HT-29 (cell line): ENCODE results near the gene TTC21B. TPM values are rescaled to one million over a fixed set of nuclear protein-coding genes. Genes with fewer than 3 reads are reported as not detected.
A peak's percentile ranks its signal among the peaks of the same experiment; 100 is the strongest.

ENCODE experiments used
- DNase-seq: peaks from one replicate; pipeline ENCODE4 v3.0.0-alpha.2; 2015; ENCODE audit warnings: low spot score
- total RNA-seq: library from RNA; depleted of rRNA; stranded (reverse); fragments of >200 nt; shearing (Covaris generic); gene quantifications from 2 replicates; pipeline ENCODE4 v1.2.3, GENCODE V29; 2014

Gene TTC21B
- total RNA-seq, 1 experiment from 2014 or later = 6.9 TPM

DNA sequence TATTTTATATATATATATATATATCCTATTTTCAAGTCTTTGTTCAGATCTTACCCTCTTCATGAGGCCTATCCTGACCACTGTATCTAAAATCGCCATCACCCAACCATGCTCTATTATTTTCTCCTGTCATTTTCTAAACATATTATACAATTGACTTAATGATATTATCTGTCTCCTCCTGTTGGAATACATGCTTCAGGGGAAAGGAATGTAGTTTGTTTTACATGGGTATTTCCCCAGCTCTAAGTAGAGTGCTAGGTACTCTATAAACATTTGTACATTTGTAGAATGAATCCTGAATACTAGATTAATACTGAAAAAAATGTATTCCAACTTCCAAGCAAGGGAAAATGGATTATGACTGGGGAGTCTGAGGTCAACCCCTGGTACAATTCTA is 26.2 kb downstream of the TTC21B start:
- DNase-seq = no peak

DNA sequence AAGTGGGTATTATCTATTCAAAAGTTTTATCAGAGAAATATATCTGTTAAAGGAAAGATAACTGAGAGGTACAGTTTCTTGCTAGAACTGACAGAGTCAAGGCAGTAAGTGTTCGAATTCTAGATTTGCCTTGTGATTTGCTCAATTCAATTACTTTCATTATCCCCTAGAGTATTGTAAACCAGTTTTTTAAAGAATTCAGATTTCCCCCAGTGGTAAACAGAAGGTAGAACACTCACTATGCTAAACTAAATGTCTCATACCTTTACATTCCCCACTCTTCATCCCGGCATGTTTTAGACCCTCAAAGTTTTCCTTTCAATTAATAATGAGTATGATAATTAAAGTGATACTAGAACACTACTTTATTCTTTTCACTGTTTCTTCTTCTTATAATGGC is 28.6 kb downstream of the TTC21B start:
- DNase-seq = no peak

DNA sequence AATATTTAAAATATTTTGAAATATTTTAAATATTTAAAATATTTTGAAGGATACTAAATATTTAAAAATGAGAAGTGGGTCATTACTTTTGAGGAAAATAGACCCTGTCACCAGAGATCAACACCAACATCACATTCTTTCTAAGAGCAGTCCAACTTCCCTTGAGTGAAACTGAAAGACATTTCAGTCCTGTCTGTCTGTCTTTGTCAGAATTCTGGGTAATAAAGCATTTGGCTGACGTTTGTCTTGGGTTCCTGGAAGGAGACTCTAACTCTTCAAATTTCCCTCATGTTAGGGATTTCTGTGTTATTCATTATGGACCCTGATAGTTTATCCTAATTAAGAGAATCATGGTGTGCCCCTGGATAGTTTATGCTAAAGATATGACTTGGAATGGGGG is 32.8 kb downstream of the TTC21B start:
- no peak for DNase-seq

DNA sequence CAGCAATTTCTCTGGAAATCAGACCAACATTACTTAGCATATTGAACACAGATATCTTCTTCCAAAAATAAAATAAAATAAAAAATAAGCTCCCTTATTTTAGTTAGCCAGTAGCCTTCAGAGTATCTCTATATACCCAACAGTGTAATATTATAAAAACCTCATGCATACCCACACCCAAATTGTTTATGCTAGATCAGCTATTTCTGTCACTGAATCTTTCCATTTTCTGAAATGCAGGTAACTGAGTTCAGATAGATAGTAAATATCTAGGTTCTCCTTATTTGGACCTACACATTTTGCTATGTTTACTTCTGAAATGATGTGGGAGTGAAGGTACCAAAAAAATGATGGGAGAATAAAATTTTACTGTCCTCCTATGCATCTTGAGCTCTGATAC is 39.9 kb downstream of the TTC21B start:
- DNase-seq = no peak

DNA sequence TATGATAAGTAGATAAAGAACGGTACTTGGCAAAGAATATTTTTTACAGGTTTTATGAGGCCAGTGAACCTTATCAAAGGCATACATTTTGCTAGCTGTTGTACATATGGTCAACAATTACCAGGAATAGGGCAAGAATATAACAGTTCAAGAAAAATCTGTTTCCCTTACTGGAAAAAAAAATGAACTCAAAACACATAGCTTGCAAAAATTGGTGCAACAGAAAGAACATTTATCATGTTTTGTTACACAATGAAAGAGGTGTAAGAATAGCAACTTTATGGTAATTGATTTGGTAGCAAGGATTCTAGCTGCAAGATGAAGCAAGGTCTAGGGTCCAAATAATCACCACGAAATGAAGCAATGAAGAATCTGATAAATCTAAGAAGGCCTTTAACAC is 41.6 kb downstream of the TTC21B start:
- DNase-seq = no peak

DNA sequence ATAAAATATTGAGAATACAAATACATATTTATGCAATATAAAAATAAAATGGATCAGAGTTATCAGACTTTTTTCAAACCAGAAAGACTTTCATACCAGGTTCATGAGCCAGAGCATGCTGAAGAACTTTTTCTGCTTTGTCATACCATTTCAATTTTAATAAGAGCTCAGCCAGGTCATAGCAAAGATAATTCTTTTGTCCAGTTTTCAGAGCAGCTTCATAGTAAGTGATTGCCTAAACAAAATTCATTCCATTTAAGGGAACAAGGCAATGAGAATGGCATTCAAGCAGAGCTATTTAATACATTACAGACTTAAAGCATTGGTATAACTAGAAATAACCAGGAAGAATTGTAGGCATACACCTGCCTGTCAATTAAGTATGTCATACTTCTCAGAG is 42.3 kb downstream of the TTC21B start:
- no peak for DNase-seq

DNA sequence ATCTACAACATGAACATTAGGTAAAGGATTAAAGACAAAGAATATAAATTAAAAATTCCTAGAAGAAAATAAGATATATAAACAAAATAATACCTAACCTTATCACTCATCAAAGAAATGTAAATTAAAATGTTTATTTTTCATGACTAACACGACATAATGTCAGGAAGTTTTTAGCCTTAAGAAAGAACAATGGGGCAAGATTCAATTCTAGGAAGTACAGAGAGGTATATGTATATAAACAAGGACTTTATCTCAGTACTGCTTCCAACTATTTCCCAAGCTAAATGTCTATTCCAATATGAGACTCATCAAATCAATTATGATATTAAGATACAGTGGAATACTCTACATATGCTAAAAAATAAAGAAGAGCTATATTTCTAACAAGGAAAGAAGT is 44.1 kb downstream of the TTC21B start:
- DNase-seq = no peak

DNA sequence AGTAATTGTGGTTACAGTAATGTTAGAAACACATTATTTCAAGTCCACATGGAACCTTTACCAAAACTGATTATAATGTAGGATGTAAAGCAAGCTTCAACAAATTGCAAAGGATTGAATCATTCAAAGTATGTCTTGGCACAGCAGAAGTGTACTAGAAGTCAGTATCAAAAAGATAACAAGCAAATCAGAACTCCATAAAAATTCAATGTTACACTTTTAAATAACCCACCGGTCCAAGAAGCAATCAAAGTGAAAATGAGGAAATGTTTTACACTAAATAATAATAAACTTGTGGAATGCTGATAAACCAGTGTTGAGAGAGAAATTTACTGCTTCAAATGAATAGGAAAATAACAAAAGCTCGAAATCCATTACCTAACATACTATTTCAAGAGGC is 47.7 kb downstream of the TTC21B start:
- no peak for DNase-seq

DNA sequence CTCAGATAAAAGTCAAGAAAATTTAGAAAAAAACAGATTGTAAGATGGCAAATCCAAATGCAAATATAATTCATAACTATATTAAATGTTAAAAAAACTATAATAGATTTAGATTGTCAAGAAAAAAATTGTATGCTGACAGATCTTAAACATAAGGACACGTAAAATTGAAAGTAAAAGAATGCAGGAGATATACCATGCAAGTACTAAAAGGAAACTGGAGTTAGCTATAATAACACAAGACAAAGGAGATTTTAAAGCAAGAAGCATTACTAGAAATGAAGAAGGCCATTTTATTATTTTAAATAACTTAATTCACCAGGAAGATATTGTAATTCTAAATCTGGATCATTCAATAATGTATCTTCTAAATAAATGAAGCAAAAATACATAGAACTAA is 48.3 kb downstream of the TTC21B start:
- no peak for DNase-seq

DNA sequence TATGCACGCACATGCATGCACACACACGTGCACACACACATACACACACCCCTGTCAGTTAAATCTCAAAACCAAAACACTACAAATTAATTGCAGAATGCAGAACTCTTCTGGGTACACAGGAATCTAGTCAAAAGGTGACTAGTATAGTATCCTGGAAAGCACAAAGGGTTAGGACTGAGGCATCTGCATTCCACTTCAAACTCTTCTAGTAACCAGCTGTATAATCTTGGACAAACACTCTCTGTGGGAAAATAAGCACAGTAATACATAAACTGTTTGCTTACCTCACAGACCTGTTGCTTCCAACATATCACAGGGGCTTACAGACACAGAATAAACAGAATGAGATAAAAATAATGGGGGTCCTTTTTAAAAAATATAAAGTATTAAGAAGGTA is 49.1 kb downstream of the TTC21B start:
- no peak for DNase-seq

DNA sequence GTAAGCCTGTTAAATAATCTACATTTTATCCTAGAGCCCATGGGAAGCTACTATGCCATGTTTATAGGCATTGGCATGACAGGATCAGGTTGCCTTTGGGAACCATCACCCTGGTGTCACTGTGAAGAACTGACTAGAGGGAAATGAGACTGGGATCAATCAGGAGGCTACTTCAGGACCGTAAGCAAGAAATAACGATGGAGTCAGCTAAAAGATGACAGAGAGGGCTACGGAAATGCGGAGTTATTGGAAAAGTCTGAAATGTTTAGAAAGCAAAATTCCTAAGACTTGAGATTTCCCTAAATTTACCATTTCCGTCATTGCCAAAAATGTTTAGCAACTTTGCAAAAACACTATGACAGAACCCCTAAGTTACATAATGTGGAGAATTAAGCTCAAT is 50.2 kb downstream of the TTC21B start:
- no peak for DNase-seq

DNA sequence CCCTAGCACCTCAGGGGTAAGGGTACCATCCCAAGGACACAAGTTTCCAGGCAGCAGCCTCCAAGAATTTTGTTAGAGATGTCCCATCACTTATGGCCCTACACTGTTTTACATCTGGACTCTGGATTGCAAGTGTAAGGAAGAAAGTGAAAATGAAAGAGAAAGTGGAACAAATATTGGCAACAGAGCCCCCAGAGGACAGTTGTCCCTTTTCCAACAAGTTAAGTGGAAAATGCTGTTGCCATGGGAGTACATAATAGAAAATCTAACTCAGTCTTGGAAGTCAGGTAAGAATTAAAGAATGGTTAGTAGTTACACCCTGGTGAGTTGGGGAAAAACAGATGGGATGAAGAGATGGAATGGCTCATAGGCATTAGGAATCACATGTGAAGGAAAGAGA is 50.6 kb downstream of the TTC21B start:
- DNase-seq = peak; percentile 13

DNA sequence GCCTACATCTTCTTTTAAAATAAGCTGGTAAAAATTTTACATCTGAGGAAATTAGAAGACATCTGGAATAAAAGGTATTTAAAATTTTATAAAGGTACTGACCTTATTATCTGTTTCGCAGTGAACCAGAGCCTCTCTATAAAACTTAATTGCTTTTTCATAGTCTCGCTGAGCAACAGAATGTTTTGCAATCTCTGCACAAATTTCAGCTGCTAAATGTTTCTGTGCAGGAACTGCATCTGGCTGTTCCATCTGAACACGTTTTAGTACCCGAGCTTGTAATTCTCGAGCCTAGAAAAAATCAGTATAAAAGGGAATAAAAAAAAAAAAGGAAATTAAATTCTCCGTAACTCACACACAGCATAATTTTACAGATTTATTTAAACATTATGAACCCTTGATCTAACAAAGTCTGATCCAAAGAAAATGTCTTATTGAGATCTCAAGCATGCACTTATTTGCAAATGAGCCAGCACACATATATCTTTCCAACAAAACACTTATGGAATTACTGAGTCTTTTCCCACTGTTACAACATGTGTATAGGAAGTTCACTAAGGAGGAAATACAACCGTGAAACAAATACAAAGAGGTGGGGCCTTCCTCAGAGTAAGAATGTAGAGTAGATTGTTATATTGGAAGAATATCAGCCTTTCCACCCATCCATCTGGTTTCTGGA is 51.8 kb downstream of the TTC21B start:
- DNase-seq = no peak

DNA sequence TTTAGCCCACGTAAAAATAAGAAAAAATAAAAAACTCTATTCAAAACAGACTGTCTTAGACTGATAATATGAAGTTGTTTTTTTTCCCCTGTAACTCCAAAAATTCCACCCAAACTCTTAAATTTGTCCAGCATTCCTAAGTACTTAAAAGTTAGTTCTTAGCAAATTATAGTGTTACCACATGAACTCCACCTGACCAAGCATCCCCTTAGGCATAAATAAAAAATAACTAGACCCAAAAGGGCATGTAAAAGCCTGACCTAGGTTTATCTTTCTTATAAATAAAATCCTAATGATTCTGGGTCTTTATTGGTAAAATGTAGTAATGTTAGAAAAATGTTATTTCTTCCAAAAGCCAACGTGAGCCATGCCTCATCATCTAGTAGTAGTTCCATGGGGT is 54.3 kb downstream of the TTC21B start:
- DNase-seq = no peak

DNA sequence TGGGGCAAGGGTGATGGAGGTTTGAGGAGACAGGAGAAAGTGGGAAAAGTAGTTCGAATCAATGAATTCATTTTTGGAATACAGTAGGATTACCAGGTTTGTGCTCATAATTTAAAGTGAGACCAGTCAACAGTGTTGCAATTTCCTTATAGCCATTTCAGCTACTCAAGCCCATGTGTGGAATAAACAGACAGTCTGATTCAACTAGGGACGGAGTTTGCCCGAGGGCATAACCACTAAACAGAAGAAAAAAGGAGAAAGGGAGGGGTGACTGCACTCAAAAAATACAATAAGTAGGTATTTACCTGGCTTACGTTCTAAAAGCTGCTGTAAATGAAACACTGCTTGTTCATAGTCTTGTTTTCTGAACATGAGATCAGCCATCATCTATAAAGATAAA is 55.2 kb downstream of the TTC21B start:
- no peak for DNase-seq

DNA sequence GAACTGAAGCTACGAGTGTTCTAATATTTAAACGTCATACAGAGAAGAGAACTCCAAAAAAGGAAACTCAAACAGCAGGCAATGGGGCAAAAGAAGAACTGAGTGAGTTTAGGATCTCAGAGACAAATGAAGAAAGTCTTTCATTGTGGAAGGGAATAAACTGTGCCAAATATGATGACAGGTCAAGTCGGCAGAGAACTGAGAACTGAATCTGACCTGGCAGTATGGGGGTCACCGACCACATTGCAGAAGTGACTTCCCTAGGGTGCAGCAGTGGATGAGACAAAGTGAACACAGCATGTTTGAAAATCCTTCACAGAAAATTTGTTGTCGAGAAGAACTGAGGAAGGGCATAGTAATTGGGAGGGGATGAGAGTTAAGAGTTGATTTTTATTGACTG is 55.9 kb downstream of the TTC21B start:
- no peak for DNase-seq

DNA sequence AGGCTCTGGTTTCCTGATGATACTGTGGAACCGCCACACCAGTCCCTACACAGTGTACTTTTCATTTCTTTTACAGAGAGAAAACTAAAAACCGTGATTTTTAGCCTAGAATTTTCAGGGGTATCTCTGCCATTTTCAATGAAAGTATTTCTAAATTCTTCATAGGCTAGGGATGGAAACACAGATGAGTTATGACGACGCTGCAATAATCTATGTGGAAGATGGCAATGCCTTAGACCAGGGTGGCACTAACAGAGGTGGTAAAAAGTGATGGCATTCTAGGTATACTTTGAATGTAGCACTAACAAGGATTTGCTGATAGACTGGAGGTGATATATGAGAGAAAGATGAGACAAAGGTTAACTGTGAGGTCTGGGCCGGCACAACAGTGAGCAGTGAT is 56.5 kb downstream of the TTC21B start:
- no peak for DNase-seq

DNA sequence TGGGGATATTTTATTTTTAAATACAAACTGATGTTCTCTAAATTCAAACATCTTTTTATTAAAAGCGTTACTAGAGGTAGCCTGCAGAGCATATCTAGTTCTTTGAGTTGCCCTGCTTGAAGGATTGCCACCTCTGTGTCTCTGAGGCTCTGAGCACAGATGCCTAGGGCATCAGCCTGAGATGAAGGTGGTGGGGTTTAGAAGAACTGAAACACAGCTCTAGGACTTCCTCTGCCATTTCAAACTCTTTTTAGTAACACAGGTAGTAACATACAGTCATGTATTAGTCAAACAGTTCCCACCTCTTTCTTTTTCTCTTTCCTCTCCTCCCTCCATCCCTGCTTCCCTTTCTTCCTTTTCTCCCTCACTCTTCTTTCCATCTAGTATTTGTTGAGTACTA is 57.6 kb downstream of the TTC21B start:
- no peak for DNase-seq

DNA sequence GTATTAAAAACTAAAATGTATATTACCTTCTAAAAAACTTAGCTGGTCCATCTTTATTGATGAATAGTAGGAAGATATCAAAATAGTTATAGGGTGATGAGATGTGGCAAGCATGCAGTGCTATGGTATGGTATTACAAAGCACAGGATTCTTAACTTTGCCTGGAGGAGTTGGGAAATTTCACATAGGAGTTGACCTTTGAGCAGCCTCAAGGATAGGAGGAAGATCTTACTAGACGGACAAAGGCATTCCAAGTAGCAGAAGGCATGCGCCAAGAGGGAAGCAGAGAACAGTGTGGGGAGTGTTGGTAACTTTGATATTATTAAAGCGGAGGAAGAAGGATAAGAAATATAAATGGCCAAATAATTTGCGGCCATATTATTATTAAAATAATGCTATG is 60.0 kb downstream of the TTC21B start:
- no peak for DNase-seq

DNA sequence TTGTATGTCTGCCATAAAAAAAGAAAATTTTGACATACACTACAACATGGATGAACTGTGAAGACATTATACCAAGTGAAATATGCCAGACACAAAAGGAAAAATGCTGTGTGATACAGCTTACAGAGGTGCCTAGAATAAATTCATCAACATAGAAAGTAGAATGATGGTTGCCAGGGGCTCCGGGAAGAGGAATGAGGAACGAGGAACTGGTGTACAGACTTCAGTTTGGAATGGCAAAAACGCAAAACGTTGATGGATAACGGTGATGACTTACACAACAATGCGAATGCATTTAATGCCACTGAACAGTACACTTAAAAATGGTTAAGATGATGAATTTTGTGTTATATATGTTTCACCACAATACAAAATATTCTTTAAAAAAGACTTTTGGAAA is 61.0 kb downstream of the TTC21B start:
- no peak for DNase-seq

DNA sequence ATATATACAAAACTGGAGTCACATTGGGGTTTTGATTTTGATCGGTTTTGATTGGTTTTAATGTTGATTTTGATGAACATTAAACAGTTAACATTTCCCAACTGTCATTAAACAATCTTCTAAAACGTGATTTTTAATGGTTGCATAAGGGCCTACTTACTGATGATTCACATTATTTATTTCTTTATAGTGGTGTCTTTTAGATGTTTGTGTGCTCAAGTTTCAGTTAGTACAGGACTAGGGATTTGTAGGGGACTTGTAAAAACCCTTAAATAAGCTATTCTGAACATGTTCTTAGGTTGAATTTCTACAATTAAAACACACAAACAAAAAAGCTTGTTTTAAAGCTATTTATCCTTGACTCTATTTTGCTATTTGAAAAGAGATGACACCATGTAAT is 61.6 kb downstream of the TTC21B start:
- no peak for DNase-seq

DNA sequence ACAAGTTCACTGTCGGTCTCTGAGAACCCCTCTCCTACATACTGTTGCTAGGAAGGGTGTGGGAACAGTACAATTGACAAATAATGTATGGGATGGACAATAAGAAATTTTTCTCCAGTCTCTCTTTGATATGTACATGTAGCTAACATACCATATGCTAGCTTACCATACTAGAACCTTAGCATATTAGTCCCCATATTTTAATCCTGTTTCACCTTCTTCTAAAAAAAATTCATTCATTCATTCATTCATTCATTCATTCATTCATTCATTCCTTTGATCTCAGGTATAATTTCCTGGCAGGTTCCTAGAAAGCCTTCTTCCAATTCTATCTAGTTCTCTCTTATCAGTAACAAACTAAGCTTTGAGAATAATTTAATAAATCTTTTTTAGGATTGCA is 62.2 kb downstream of the TTC21B start:
- no peak for DNase-seq

DNA sequence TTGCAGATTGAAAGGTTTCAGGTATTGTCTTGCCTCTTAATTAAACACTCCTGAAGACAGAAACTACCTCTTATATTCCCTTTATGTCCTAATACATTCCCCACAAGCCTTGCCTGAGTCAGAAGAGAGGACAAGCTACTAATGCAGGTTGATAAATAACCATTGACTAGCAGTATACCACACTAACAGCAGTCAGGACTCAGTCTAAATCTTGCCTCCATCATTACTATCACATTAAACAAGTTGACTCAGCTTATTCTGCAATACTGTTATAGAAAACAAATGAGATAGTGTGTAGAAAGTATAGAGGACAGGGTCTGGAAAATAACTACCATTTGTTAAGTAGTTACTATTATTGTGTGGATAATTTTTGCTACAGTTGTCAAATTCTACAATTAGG is 63.8 kb downstream of the TTC21B start:
- DNase-seq = no peak

DNA sequence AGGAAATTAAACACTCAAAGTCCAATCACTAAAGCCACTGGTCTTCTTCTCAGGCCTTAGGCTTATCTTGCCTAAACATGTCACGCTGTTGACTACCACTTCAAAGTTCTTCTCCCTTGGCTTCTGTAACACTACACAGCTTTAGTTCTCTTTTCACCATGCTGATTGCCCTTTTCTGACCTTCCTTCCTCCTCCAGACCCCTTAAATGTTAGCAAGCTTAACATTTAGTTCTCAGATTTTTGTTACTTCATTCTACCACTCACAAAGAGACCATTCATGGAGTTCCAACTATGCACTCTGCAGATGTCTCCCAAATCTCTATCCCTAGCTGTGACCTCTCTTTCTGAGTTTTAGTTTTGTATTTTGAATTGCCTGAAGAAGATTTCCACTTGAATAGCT is 64.4 kb downstream of the TTC21B start:
- DNase-seq = no peak
